Measurements from ENCODE around the gene GATD1.

DNA sequence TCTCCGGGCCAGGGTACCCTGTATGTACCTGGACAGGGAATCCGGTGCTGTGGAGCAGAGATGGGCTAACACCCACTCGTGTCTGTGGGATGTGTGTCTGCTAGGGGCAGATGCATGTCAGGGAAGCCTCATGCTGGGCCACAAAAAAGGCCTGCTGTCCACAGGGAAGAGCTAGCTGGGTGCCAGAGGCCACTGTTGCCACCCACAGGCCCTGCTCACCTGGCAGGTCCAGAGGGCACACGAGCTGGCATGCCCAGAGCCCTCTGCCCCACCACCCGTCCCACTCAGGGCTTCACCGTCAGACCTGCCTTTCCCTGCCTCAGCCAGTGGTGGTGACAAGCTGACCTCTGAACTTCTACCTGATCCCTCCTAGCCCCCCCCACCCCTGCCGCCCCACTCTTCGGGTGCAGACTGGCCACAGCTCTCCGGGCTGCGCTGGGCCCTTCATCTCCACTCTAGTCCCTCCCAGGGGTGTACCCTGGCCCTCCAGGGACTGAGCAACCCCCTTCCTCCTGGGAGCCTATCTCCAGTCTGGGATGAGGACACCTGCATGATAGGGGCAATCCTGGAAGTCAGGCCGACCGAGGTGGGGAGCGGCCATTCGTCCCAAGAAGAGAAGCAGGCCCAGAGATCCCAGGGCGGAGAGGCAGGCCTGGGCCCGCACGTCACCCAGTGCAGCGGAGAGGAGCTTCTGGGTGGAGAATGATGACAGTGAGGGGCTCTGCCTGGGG is 19.4 kb upstream of the GATD1 start:
- TF ChIP-seq, protein P1, sequence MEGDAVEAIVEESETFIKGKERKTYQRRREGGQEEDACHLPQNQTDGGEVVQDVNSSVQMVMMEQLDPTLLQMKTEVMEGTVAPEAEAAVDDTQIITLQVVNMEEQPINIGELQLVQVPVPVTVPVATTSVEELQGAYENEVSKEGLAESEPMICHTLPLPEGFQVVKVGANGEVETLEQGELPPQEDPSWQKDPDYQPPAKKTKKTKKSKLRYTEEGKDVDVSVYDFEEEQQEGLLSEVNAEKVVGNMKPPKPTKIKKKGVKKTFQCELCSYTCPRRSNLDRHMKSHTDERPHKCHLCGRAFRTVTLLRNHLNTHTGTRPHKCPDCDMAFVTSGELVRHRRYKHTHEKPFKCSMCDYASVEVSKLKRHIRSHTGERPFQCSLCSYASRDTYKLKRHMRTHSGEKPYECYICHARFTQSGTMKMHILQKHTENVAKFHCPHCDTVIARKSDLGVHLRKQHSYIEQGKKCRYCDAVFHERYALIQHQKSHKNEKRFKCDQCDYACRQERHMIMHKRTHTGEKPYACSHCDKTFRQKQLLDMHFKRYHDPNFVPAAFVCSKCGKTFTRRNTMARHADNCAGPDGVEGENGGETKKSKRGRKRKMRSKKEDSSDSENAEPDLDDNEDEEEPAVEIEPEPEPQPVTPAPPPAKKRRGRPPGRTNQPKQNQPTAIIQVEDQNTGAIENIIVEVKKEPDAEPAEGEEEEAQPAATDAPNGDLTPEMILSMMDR (IDR thresholded peaks at IDR 0.05), result no peak
- no peak for TF ChIP-seq POLR2A (IDR thresholded peaks at IDR 0.05)
- TF ChIP-seq POLR2AphosphoS5 (IDR thresholded peaks at IDR 0.05), result no peak
